Nephron (organoid): ENCODE data around the gene CDK12.
"Not testable (repeated sequence)": the region's sequence is repeated elsewhere in the genome, so short reads cannot be mapped to it uniquely, and the experiment has no call there.

ENCODE experiments used
- H3K27ac Mint-ChIP-seq, 3 experiments: 2 replicates each; pipeline ENCODE4 v1.8.0; 2020; ENCODE audit warnings: mixed read lengths in 3 of 3, mild to moderate bottlenecking in 2 of 3, moderate library complexity in 1 of 3
- H3K27me3 Mint-ChIP-seq: 2 replicates; pipeline ENCODE4 v1.8.0; 2021; ENCODE audit warnings: low read depth, mild to moderate bottlenecking, moderate library complexity, mixed read lengths
- H3K36me3 Mint-ChIP-seq: 2 replicates; pipeline ENCODE4 v1.8.0; 2020; ENCODE audit warnings: low read depth, mixed read lengths
- H3K4me1 Mint-ChIP-seq: 2 replicates; pipeline ENCODE4 v1.8.0; 2020; ENCODE audit warnings: mixed read lengths
- H3K4me3 Mint-ChIP-seq, 3 experiments: 2 replicates each; pipeline ENCODE4 v1.8.0; 2020; ENCODE audit warnings: mild to moderate bottlenecking in 3 of 3, mixed read lengths in 3 of 3, moderate library complexity in 2 of 3
- H3K9me3 Mint-ChIP-seq: 2 replicates; pipeline ENCODE4 v1.8.0; 2020; ENCODE audit warnings: mixed read lengths
- TF ChIP-seq, protein P1 (sequence below), 3 experiments: fragments of 200-600 bp; sonication (generic); IDR thresholded peaks; one replicate each; pipeline ENCODE4 v1.5.0; 2021; ENCODE audit warnings: antibody characterized with exemption in 3 of 3; ENCODE audit not compliant: unreplicated experiment in 3 of 3

CDK12 gene

DNA sequence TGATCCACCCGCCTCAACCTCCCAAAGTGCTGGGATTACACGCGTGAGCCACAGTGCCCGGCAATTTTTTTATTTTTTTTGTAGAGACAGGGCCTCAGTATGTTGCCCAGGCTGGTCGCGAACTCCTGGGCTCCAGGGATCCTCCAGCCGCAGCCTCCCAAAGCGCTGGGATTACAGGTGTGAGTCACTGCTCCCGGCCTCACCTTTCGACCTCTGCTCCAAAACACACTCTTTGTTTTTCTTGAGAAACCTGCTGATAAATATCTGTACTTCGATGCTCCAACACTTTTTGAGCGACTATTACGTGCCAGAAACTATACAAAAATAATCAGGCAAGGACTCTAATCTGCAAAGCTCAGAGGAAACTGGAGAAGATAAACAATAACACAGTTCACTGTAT lies 11.2 kb upstream of the CDK12 start:
- Mint-ChIP-seq H3K27ac (peak overlapping the region in 1 of 3 experiments; percentile 99), H3K36me3 (peaks cover 23% of the 10 kb centered on the region), H3K27me3 (no peaks in the 10 kb centered on the region), H3K4me1 (peaks cover 13% of the 10 kb centered on the region), H3K4me3 (peak overlapping the region; percentile 98 to 100 (median 99)), H3K9me3 (no peaks in the 10 kb centered on the region)
- TF ChIP-seq, protein P1, sequence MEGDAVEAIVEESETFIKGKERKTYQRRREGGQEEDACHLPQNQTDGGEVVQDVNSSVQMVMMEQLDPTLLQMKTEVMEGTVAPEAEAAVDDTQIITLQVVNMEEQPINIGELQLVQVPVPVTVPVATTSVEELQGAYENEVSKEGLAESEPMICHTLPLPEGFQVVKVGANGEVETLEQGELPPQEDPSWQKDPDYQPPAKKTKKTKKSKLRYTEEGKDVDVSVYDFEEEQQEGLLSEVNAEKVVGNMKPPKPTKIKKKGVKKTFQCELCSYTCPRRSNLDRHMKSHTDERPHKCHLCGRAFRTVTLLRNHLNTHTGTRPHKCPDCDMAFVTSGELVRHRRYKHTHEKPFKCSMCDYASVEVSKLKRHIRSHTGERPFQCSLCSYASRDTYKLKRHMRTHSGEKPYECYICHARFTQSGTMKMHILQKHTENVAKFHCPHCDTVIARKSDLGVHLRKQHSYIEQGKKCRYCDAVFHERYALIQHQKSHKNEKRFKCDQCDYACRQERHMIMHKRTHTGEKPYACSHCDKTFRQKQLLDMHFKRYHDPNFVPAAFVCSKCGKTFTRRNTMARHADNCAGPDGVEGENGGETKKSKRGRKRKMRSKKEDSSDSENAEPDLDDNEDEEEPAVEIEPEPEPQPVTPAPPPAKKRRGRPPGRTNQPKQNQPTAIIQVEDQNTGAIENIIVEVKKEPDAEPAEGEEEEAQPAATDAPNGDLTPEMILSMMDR (IDR thresholded peaks at IDR 0.05; ENCODE audit: unreplicated experiment in 3 of 3) = no peak

GRCh38 chr17:39450847-39451581 lies 10.3 kb upstream of the CDK12 start, which contains the start of gene MED1:
Gene MED1, minus strand, starts transcription at chr17:39451263. Its CDS starts 201 bp downstream, at chr17:39451062.
- H3K27me3 Mint-ChIP-seq = no peaks in the 10 kb centered on the region
- TF ChIP-seq, protein P1 (IDR thresholded peaks at IDR 0.05; ENCODE audit: unreplicated experiment in 3 of 3) = no peak
- H3K9me3 Mint-ChIP-seq = no peaks in the 10 kb centered on the region
- peak within 1 kb of the TSS; percentile 96 to 100 (median 99) for H3K27ac Mint-ChIP-seq
- peaks cover 13% of the 10 kb centered on the region for H3K4me1 Mint-ChIP-seq
- peaks cover 19% of the 10 kb centered on the region for H3K36me3 Mint-ChIP-seq
- peak within 1 kb of the TSS; percentile 98 to 100 (median 99) for H3K4me3 Mint-ChIP-seq

GRCh38 chr17:39455919-39456318 lies 5.4 kb upstream of the CDK12 start:
- no peak overlapping the region for H3K4me3 Mint-ChIP-seq
- no peaks in the 10 kb centered on the region for H3K27me3 Mint-ChIP-seq
- TF ChIP-seq, protein P1 (IDR thresholded peaks at IDR 0.05; ENCODE audit: unreplicated experiment in 3 of 3) = no peak
- no peaks in the 10 kb centered on the region for H3K36me3 Mint-ChIP-seq
- H3K27ac Mint-ChIP-seq = no peak overlapping the region
- H3K4me1 Mint-ChIP-seq = peaks cover 4% of the 10 kb centered on the region
- no peaks in the 10 kb centered on the region for H3K9me3 Mint-ChIP-seq

- H3K4me1 Mint-ChIP-seq = peaks cover 13% of the 10 kb centered on the region
These were observed 762 bp downstream of the CDK12 start for GRCh38 chr17:39461926-39462569.

GRCh38 chr17:39462631-39463375 lies 1.5 kb downstream of the CDK12 start:
- H3K4me3 Mint-ChIP-seq = peak overlapping the region; percentile 90 to 95 (median 94)
- H3K27ac Mint-ChIP-seq = peak overlapping the region; percentile 65 to 99 (median 98)
- TF ChIP-seq, protein P1 (IDR thresholded peaks at IDR 0.05; ENCODE audit: unreplicated experiment in 3 of 3) = no peak
- H3K4me1 Mint-ChIP-seq = peaks cover 17% of the 10 kb centered on the region
- H3K9me3 Mint-ChIP-seq = no peaks in the 10 kb centered on the region
- H3K27me3 Mint-ChIP-seq = no peaks in the 10 kb centered on the region
- H3K36me3 Mint-ChIP-seq = peaks cover 20% of the 10 kb centered on the region

More at GRCh38 chr17:39461926-39462569, 762 bp downstream of the CDK12 start:
- Mint-ChIP-seq H3K27ac (peak overlapping the region; percentile 65 to 99 (median 98)), H3K9me3 (no peaks in the 10 kb centered on the region), H3K36me3 (peaks cover 13% of the 10 kb centered on the region), H3K27me3 (no peaks in the 10 kb centered on the region), H3K4me3 (peak overlapping the region; percentile 90 to 95 (median 94))
- TF ChIP-seq, protein P1 (IDR thresholded peaks at IDR 0.05; ENCODE audit: unreplicated experiment in 3 of 3) = no peak

GRCh38 chr17:39464639-39465181 lies 3.4 kb downstream of the CDK12 start:
- peaks cover 25% of the 10 kb centered on the region for H3K36me3 Mint-ChIP-seq
- H3K27ac Mint-ChIP-seq, H3K27me3 Mint-ChIP-seq, H3K9me3 Mint-ChIP-seq: not testable (repeated sequence)
- H3K4me3 Mint-ChIP-seq = peak overlapping the region; percentile 90 to 95 (median 94)
- H3K4me1 Mint-ChIP-seq = peaks cover 17% of the 10 kb centered on the region

GRCh38 chr17:39468610-39469009 lies 7.3 kb downstream of the CDK12 start:
- H3K27me3 Mint-ChIP-seq, H3K4me3 Mint-ChIP-seq, H3K9me3 Mint-ChIP-seq, H3K27ac Mint-ChIP-seq: not testable (repeated sequence)
- Mint-ChIP-seq H3K36me3 (peaks cover 45% of the 10 kb centered on the region), H3K4me1 (peaks cover 12% of the 10 kb centered on the region)
